Liver (tissue), 3 donors: ENCODE measurements around the gene PGPEP1.

ENCODE experiments used
- CTCF ChIP-seq: fragments of 150-350 bp; IDR thresholded peaks from 2 replicates; pipeline ENCODE4 v1.5.1; 2017; ENCODE audit warnings: improper control_type of control experiment, low read depth, low read length; ENCODE audit not compliant: missing input control
- FOXA2 ChIP-seq: IDR thresholded peaks from 2 replicates; pipeline ENCODE4 v1.6.1; 2016; ENCODE audit warnings: antibody characterized with exemption
- HNF4A ChIP-seq, 2 donors: conservative IDR thresholded peaks; 2 replicates each; pipeline ENCODE4 v1.6.1; 2016; ENCODE audit warnings: antibody characterized with exemption in 2 of 2, mild to moderate bottlenecking in 2 of 2
- REST ChIP-seq: IDR thresholded peaks from 2 replicates; pipeline ENCODE4 v1.6.1; 2016; ENCODE audit warnings: antibody characterized with exemption, mild to moderate bottlenecking
- TAF1 ChIP-seq: conservative IDR thresholded peaks from 2 replicates; pipeline ENCODE4 v1.6.1; 2016; ENCODE audit warnings: antibody characterized with exemption, mild to moderate bottlenecking
- YY1 ChIP-seq: IDR thresholded peaks from 2 replicates; pipeline ENCODE4 v1.6.1; 2016; ENCODE audit warnings: antibody characterized with exemption, mild to moderate bottlenecking
- donor health status: healthy.
- donor health status: healthy.

GRCh38 chr19:18308948-18309325 is 31.5 kb upstream of the PGPEP1 start:
- TF ChIP-seq TAF1 (no peak), HNF4A (conservative IDR thresholded peaks at IDR 0.05) (no peak), CTCF (no peak), REST (no peak), FOXA2 (no peak), YY1 (no peak)
